ENCODE data around the gene RAB8A.

RAB8A gene

GRCh38 chr19:16111160-16111908 lies at the start of gene RAB8A:
Gene RAB8A (plus strand): TSS chr19:16111889. CDS start chr19:16111902, 13 bp downstream.
- DNase-seq = peak; percentile 100

DNA sequence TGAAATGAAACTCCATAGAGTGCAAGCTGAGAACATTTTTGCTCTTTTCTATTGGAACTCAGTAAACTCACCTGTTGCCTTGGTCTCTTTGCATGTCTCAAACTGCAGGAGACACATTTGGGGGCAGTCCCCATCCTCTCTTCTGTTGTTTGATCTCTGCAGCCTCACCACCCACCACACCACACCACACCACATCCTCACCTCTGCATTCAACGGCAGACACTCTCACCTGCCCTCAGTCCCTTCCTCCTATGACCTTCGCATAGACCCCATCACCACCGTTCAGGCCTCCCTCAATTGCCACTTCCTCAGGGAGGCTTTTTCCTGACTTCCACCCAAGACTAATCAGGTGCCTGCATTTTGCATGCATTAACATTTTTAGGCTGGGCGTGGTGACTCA lies 49.7 kb upstream of the RAB8A start:
- DNase-seq = no peak

DNA sequence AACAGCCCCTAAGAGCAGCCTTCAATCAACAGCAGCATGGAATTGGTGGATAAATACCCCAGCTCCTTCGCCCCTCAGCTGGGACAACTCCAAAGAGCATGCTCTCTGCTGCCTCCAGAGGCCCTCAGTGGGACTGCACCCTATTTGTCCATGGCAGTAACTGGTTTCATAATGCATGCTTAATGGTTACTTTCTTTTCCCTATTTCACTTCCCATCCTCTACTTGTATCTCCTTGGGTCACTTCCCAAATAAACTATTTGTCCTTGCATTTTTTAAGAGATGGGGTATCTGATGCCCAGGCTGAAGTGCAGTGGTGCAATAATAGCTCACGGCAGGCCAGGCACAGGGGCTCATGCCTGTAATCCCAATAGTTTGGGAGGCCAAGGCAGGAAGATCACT lies 48.9 kb upstream of the RAB8A start:
- DNase-seq = peak; percentile 71 to 72

- DNase-seq = no peak
Observed at GRCh38 chr19:16064209-16064889, 47.3 kb upstream of the RAB8A start.

DNA sequence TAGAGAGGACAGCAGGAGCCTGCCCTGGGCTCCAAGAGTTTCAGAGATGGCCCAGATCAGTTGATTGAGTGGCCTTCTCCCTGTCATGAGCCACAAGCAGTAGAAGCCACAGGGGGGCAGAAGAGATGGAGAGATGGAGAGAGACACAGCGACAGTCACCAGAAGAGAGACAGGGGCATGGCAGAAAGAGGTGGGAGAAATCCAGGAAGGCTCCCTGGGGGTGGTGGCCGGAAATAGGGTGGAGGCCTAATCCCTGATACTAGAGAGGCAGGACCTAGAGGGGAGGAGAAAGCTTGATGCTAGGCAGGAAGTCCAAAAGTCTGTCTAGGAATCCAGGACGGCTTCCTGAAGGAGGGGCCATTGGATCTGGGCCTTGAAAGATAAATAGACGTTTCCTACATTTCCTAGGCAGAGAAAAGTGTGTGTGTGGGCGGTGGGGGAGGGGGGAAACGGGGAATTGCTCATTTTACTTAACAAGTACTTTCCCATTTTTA lies 45.0 kb upstream of the RAB8A start:
- DNase-seq = peak; percentile 40 to 47

DNA sequence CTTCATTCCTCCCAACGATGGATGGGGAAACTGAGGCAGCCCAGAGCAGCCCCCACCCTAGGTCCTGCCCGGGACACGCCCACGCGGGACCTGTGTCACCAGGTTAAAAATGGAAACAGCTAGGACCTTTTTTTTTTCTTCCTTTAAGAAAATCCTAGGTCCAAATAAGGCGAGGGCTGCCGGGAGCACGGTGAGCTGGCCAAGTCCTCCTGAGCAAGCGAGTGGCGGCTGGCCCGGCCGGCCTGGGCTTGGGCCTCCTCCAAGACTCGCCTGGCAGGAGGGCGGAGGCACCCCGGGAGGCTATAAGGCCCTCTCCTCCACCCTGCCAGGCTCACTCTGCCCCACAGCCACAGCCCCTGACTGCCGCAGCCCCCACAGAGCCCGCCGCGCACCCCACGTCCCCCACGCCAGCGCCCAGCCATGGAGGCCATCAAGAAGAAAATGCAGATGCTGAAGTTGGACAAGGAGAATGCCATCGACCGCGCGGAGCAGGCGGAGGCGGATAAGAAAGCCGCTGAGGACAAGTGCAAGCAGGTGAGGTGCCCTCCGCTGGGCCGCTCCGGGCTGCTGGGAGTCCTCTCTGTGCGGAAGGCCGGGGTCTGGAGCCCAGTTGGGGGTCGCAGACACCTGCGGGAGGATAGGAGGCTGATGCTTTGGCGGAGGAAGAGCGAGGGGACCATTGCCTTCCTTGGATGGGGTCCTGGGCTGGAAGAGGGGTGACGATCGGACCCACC lies 44.3 kb upstream of the RAB8A start:
- DNase-seq = no peak

GRCh38 chr19:16068696-16069259 lies 42.9 kb upstream of the RAB8A start:
- no peak for DNase-seq

GRCh38 chr19:16069813-16070365 lies 41.8 kb upstream of the RAB8A start:
- DNase-seq = no peak

GRCh38 chr19:16070366-16070990 lies 41.2 kb upstream of the RAB8A start:
- peak; percentile 65 for DNase-seq

- no peak for DNase-seq
Observed at GRCh38 chr19:16071072-16071691, 40.5 kb upstream of the RAB8A start.

- DNase-seq = no peak
Observed at GRCh38 chr19:16073481-16073880, 38.2 kb upstream of the RAB8A start.

GRCh38 chr19:16073988-16074387 lies 37.7 kb upstream of the RAB8A start:
- no peak for DNase-seq

DNA sequence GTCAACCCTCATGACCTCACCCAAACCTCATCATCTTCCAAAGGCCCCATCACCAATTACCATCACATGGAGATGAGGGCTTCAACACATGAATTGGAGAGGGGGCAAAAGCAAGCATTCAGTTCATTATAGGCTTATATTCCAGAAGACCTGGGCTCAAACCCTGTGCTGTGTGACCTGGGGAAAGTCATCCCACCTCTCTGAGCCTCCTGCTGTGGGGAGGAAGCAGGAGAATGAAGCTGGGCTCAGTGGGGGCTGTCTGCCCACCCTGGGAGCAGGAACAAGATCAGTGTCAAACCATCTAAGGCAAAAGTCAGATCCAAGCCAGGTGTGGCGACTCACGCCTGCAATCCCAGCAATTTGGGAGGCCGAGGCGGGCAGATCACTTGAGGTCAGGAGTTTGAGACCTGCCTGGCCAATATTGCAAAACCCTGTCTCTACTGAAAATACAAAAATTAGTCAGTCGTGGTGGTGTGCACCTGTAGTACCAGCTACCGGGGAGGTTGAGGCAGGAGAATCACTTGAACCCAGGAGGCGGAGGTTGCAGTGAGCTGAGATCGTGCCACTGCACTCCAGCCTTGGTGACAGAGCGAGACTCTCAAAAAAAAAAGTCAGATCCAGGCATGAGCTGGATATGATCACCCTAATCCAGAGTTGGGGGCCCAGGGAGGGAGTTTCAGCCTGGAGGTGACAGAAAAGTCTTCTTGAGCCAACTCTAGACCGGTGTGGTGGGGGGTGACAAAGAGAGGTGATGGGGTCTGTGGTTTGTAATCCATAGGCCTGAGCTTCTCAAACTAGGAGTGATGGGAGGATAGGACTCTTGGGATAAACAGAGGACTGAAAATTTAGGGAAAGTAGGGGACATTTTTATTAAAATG lies 37.0 kb upstream of the RAB8A start:
- DNase-seq = no peak

DNA sequence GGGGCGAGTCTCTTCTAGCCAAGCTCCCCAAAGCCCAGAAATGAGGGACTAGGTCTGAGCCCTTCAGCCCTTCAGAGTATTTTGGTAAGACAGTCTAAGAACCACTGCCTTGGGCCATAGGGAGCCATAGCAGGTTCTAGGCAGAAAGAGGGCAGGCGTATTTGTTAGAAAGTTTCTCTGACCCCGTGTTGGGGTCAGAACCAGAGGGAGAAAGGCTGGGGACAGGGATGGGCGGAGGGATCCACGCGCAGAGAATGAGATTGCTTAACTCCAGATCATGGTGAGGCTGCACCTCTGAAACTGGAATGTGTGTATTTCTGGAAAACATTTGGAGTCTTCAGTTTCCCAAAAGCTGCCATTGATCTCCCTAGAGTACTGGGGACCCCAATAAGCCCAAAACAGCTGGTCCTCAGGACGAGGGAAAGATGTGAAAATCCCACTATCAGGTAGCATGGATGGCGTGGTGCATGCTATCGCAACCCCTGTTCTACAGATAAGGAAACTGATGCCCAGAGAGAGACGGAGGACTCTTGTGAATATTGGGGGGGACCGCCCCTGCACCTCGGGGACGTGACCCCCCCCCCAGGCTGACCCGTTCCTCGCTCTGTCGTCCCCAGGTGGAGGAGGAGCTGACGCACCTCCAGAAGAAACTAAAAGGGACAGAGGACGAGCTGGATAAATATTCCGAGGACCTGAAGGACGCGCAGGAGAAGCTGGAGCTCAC lies 36.1 kb upstream of the RAB8A start:
- no peak for DNase-seq

GRCh38 chr19:16076154-16076957 lies 35.3 kb upstream of the RAB8A start, which contains the start of gene TPM4:
Gene TPM4 (plus strand): TSS chr19:16076495. CDS start chr19:16076566, 71 bp downstream.
- peak; percentile 83 to 84 for DNase-seq

GRCh38 chr19:16076958-16077611 lies 34.6 kb upstream of the RAB8A start:
- no peak for DNase-seq

- DNase-seq = no peak
Observed at GRCh38 chr19:16077984-16078758, 33.5 kb upstream of the RAB8A start.

Data from stimulated activated CD4-positive, alpha-beta T cell treated with anti-CD3 and anti-CD28 coated beads, Interleukin-2, amount 100 ng/mL, for 48 hours (primary cell).